Suprapubic skin (tissue), 4 donors: Measurements from ENCODE around the gene COL15A1.

Source experiments
- EP300 ChIP-seq: sonication (generic); formaldehyde crosslinking; IDR thresholded peaks from one replicate; pipeline ENCODE4 v1.6.1; 2017; ENCODE audit warnings: antibody characterized with exemption
- POLR2A ChIP-seq, 2 donors: fragments of 450-650 bp; IDR thresholded peaks; one replicate each; pipeline ENCODE4 v1.6.1; 2017; ENCODE audit warnings: antibody characterized with exemption in 2 of 2, mild to moderate bottlenecking in 2 of 2, moderate library complexity in 2 of 2
- POLR2AphosphoS5 ChIP-seq, 3 donors: sonication (generic); formaldehyde crosslinking; IDR thresholded peaks; one replicate each; pipeline ENCODE4 v1.6.1; 2017; ENCODE audit warnings: antibody characterized with exemption in 3 of 3
- TF ChIP-seq, protein P1 (sequence below), 2 donors: fragments of 200-600 bp in 1 of 2; fragments of 450-650 bp in 1 of 2; sonication (generic) in 1 of 2; IDR thresholded peaks; one replicate each; pipeline ENCODE4 v1.5.1; 2016 to 2019; ENCODE audit warnings: antibody characterized with exemption in 2 of 2, mild to moderate bottlenecking in 1 of 2, moderate library complexity in 1 of 2

DNA sequence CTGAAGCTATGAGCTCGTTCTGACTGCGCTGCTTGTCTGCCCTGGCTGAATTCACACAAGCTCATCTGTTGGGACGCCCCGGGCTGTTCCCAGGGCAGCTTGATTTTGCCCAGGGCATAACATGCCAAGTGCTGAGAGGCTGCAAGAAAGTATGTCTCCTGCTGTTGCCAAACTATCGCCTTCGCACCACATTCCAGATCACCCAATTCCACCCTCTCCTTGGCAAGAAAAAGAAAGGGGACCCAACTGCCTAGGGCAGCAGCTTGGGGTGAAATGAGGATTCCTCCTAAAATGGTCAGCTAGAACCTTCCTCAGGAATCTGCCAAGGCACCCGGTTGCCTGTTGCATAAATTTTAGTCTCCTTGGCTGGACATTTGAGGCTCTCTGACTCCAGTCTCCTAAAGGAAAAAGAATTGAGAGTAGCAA, 21.2 kb downstream of the COL15A1 start:
- TF ChIP-seq, protein P1, sequence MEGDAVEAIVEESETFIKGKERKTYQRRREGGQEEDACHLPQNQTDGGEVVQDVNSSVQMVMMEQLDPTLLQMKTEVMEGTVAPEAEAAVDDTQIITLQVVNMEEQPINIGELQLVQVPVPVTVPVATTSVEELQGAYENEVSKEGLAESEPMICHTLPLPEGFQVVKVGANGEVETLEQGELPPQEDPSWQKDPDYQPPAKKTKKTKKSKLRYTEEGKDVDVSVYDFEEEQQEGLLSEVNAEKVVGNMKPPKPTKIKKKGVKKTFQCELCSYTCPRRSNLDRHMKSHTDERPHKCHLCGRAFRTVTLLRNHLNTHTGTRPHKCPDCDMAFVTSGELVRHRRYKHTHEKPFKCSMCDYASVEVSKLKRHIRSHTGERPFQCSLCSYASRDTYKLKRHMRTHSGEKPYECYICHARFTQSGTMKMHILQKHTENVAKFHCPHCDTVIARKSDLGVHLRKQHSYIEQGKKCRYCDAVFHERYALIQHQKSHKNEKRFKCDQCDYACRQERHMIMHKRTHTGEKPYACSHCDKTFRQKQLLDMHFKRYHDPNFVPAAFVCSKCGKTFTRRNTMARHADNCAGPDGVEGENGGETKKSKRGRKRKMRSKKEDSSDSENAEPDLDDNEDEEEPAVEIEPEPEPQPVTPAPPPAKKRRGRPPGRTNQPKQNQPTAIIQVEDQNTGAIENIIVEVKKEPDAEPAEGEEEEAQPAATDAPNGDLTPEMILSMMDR (IDR thresholded peaks at IDR 0.05) = no peak
- TF ChIP-seq EP300 (no peak), POLR2A (IDR thresholded peaks at IDR 0.05) (no peak), POLR2AphosphoS5 (IDR thresholded peaks at IDR 0.05) (no peak)
